ENCODE measurements around the gene HNF1A.
"Not testable (repeated sequence)": the region's sequence is repeated elsewhere in the genome, so short reads cannot be mapped to it uniquely, and the experiment has no call there.

HNF1A gene

DNA sequence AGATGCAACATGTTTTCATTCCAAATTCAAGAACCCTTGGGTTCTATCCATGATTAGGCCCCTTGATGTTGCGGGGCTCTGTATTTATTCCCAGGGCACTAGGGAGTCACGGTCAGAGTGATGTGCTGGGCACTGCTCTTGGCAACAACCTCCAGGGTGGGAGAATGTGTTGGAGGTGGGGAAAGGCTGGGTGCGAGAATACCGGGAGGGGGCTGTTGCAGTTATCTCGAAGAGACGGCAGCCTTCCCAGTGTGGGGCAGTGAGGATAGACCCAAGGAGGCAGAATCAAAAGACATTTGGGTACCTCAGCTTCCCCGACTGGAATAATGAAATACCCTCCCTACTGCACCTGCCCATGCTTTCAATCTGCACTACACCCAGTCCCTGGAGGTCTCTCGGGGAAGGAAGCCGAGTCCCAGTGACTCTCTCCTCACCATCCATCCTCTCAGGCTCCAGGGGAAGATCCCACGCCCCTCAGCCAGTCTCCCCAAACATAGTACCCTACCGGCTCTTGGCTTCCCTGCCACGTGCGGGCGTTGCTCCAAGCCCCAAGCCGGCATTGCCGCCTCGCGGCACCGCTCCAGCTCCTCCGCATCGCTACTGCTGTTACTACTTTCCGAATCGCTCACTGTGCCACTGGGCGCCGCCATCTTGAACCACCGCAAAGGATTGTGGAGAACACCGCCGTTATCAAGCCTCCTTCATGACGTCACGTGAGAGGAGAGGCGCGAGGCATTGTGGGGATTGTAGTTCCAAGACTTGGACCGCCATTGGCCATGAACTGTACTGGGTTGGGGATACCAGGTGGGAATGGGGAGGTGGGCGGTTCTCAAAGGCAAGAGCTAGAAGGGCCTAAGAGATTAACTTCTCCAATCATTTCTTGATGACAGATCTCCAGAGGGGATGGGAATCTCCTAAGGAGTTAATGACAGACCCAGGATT lies 37.8 kb downstream of the HNF1A start, which contains the start of gene C12orf43:
TSS of gene C12orf43 (minus strand) at position 663 of the 942 bp plus-strand sequence. CDS start at position 650, 13 bp downstream.
- DNase-seq, result peak; percentile 70 to 80

DNA sequence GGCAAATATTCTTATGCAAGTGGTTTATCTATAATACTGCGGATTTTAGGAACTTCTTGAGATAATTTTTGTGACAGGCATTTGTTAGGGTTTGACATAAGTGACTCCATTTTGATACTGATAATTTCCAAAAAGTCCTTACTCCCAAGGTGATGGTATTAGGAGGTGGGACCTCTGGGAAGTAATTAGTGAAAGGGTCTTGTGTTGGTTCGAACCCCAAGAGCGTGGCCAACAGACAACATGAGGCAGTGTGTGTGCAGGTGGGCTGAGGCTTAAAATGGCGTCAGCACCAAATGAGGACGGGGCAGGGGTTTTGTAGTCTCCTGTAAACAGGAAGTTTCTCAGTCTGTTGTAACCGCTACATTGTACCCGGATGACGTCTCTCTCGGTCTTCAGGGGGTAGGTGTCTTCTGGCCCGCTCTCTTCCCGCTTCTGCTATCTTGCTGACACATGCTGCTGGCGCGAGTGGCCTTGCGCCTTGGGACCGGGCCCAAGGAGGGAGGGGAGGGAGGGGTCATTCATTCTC lies 39.7 kb downstream of the HNF1A start:
- DNase-seq, result no peak

DNA sequence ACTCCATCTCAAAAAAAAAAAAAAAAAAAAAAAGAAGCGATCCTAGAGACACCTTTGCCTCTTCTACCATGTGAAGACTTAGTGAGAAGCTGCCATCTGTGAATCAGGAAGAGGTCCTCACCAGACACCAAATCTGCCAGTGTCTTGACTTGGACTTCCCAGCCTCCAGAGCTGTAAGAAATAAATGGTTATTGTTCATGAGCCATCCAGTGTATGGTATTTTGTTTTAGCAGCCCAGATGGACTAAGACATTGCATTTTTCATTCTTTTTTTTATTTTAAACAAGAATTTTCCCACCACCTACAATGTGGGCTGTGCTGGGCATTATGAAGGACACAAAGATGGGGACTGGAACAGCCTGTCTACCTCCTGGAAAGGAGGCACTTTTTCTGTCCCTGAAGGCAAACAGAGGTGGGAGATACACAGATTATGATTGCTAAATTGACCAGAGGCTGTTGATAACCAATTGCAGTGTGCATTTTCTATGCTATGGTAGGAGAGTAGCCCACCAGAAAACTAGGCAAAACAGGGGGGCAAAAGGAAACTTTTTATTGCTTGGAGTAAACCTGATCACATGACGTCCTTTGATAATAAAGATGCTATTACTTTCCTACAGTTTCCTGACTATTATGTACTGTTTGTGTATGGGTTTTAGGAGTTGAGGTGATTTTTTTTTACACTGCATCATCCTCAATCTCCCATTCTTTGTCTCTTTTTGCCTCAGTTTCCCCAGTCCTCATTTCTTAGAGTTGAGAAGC lies 40.7 kb downstream of the HNF1A start:
- DNase-seq, result no peak

DNA sequence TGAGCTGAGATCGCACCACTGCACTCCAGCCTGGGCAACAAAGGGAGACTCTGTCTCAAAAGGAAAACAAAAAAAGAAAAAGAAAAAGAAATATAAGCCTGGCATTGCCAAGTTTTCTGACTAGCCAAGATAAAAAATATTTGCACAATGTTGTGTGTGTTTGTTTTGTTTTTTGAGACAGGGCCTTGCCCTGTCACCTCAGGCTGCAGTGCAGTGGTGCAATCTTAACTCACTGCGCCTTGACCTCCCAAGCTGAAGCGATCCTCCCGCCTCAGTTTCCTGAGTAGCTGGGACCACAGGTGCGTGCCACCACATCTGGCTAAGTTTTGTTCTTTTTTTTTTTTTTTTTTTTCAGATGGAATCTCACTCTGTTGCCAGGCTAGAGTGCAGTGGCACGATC lies 43.4 kb downstream of the HNF1A start:
- DNase-seq, result no peak

DNA sequence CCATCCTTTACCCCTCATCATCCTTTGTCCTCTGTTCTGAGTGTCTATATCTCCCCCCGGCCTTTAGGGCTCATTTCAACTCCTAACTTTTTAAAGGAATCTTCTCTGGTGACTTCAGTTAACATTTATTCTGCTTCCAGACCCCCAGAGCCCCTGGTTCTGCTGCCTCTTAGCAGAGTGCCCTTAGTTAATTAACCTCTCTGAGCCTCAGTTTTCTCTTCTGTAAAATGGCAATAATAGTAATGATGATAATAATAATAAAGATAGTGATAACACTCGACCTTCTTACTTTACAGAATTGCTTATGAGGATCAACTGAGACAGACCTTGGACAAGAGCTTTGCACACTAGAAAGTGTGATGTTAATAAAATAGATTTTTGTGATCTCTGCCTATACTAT lies 44.4 kb downstream of the HNF1A start:
- DNase-seq, result no peak

DNA sequence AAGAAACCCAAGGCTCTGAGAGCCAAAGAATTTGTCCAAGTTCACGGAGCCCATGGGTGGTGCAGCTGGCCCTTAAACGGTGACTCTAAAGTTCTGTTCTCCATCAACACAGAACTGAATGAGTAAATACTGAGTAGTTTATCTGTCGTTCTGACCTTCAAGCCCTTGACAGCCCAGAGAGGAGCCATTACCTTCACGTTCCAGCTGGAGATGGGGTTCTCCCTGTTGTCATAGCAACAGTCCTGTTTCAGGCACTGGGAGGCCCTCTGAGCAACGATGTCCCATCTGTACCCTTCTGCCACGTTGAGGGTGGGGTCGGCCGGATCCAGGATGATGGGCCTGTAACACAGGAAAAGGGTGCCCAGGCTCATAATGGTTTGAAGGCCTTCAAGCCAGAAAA lies 45.5 kb downstream of the HNF1A start:
- no peak for DNase-seq

GRCh38 chr12:121025442-121026226 lies 47.3 kb downstream of the HNF1A start:
- DNase-seq, result no peak

DNA sequence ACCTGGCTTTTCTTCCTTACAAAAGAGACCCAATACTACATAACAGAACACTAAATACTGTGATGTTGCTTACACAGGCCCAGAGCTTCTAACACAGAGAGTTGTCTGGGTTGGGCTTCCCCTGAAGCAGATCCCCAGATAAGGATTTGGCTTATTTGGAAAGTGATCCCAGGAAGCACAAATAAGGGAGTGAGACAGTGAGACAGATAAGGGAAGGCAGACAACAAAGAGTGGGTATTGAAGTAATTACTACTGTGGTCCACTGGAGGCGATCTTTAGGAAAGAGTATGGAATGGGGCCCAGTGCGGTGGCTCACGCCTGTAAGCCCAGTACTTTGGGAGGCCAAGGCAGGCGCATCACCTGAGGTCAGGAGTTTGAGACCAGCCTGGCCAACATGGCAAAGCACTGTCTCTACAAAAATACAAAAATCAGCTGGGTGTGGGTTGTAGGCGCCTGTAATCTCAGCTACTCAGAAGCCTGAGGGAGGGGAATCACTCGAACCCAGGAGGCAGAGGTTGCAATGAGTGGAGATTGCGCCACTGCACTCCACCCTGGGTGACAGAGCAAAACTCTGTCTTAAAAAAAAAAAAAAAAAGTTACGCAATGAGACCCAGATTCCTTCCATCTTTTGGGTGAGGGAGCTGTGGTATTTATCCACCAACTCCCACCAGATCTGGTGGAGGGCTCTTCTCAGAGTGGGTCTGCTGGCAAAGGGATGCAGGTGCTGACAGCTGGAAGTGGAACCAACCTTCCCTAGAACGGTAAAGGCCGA lies 48.1 kb downstream of the HNF1A start:
- DNase-seq, result no peak

DNA sequence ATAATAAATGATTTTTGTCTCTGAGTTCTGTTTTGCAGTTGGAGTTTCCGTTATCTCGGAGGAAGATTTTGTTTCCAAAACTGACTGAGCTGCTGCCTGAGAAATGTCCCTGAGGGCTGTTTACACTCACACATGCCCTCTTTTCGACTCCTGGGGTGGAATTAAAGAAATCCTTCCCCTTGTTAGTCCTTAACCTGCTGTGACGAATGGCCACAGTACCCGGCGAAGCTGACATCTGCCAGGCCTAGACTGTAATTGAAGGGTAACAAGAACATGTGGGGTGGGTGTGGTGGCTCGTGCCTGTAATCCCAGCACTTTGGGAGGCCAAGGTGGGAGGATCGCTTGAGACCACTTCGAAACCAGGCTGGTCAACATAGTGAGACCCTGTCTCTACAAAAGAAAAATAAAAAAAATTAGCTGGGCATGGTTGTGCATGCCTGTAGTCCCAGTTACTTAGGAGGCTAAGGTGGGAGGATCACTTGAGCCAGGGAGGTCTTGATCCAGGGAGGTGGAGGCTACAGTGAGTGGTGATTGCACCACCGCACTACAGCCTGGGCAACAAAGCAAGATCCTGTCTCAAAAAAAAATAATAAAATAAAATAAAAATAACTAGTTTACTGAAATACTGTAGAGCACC lies 52.4 kb downstream of the HNF1A start:
- DNase-seq, result no peak

GRCh38 chr12:121033625-121034349 lies 55.4 kb downstream of the HNF1A start:
- DNase-seq, result peak in 1 of 2 donors; percentile 88

GRCh38 chr12:121034616-121035305 lies 56.4 kb downstream of the HNF1A start:
- DNase-seq, result no peak

DNA sequence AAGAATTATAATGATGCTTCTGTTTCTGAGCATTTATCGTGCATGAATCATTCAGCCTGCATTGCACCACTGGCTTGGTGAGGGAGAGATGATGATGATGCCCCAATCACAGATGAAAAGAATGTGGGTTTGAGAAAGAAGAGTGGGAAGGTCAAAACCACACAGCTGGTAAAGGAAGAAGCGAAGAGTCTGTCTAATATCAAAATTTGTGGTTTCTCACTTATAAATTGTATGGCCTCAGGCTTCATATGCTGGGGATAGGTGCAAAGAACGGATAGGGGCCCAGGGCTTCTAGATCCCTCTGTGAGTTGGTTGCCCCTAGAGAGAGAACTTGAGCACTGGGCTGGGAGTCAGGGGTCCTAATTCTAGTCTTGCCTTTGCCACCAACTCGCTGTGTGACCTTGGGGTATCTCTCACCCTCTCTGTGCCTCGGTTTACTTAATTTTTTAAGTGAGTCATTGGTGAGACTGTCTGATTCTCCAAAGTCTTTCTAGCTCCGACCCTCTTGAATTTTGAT lies 58.5 kb downstream of the HNF1A start:
- no peak for DNase-seq

- peak; percentile 28 to 82 for DNase-seq
These were observed 60.7 kb downstream of the HNF1A start, which contains the start of gene OASL for GRCh38 chr12:121038861-121039668. Gene OASL (minus strand): TSS chr12:121039246. CDS start chr12:121038971, 275 bp downstream.

DNA sequence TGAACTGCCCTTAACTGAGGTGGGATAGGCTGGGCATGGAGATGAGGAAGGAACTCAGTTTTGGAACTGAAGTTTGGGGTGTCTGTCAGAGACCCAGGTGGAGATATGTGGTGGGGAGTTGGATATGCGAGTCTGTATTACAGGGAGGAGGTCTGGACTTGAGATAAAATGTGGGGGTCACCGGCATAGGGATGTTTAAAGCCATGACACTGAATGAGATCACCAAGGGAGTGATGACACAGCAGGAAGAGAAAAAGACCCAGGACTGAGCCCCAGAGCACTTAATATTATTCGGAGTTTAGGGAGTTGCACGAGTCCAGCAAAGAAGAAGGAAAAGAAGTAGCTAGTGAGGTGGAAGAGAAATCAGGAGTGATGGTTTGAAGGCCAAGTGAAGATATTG lies 64.7 kb downstream of the HNF1A start:
- no peak for DNase-seq

DNA sequence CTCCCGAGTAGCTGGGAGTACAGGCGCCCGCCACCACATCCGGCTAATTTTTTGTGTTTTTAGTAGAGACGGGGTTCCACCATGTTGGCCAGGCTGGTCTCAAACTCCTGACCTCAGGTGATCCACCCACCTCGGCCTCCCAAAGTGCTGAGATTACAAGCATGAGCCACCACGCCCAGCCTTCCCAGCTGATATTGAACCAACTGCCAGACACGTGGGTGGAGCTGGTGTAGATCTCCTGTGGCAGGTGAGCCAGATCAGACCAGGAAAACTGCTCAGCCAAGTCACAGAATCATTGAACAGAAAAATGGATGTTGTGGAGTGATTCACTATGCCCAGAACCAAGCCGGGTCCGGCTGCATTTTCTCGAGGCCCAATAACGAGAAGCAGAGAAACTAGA lies 69.1 kb downstream of the HNF1A start:
- not testable (repeated sequence) for DNase-seq

DNA sequence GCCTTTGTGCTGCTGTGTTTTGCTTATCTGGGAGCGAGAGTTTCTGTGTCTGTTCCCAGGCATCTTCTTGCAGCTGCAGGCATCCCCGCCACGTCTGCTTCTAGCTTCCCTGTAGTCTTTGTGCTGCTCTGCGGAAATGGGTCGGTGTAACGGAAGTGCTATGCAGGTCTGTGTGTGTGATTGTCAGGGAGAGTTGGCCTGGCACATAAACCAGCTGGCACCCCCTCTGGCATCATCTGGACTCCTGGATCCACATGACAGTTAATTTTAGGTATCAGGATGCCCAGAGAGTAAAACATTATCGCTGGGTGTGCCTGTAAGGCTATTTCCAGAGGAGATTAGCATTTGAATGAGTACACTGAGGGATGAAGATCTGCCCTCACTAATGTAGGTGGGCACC lies 70.1 kb downstream of the HNF1A start:
- no peak for DNase-seq

- DNase-seq, result no peak
These were observed 72.4 kb downstream of the HNF1A start for GRCh38 chr12:121050725-121051124.

Measured in bone marrow (tissue), 2 donors.